Stimulated activated CD4-positive, alpha-beta T cell treated with anti-CD3 and anti-CD28 coated beads, Interleukin-1b, Interleukin-23, amount 100 ng/mL, for 4 hours (primary cell): ENCODE measurements around the gene PIGO.

ENCODE experiments used
- DNase-seq, 2 donors: peaks; one replicate each; pipeline ENCODE4 v3.0.0-alpha.2; 2020; ENCODE audit warnings: low read depth in 2 of 2

The PIGO gene

GRCh38 chr9:35106343-35106730 lies 9.9 kb upstream of the PIGO start:
- DNase-seq, result no peak

- no peak for DNase-seq
These were observed 9.4 kb upstream of the PIGO start for GRCh38 chr9:35105571-35106342.

GRCh38 chr9:35105126-35105525 lies 8.7 kb upstream of the PIGO start:
- no peak for DNase-seq

GRCh38 chr9:35104586-35104985 lies 8.2 kb upstream of the PIGO start:
- DNase-seq, result no peak

GRCh38 chr9:35103660-35104191 lies 7.3 kb upstream of the PIGO start:
- no peak for DNase-seq

GRCh38 chr9:35102769-35103659 lies 6.6 kb upstream of the PIGO start, which contains the start of gene STOML2:
Gene STOML2 (minus strand): TSS chr9:35103131. CDS start chr9:35103094, 37 bp downstream.
- peak; percentile 79 to 83 for DNase-seq

GRCh38 chr9:35102465-35102768 lies 6.0 kb upstream of the PIGO start:
- no peak for DNase-seq

GRCh38 chr9:35097573-35097972 lies 1.2 kb upstream of the PIGO start:
- DNase-seq, result no peak

GRCh38 chr9:35091536-35091935 lies 4.9 kb downstream of the PIGO start:
- no peak for DNase-seq

- DNase-seq, result no peak
These were observed 7.0 kb downstream of the PIGO start for GRCh38 chr9:35089434-35089833.

- DNase-seq, result no peak
These were observed 11.3 kb downstream of the PIGO start for GRCh38 chr9:35085078-35085477.

GRCh38 chr9:35079426-35080341 lies 16.7 kb downstream of the PIGO start, which contains the start of gene FANCG:
Gene FANCG (minus strand): TSS chr9:35079942. CDS start chr9:35079524, 418 bp downstream.
- DNase-seq, result peak; percentile 55 to 73

GRCh38 chr9:35079041-35079425 lies 17.4 kb downstream of the PIGO start:
- no peak for DNase-seq

- no peak for DNase-seq
These were observed 18.3 kb downstream of the PIGO start for GRCh38 chr9:35078066-35078465.

- no peak for DNase-seq
These were observed 19.5 kb downstream of the PIGO start for GRCh38 chr9:35076848-35077247.

- DNase-seq, result no peak
These were observed 21.0 kb downstream of the PIGO start for GRCh38 chr9:35075358-35075757.

GRCh38 chr9:35074791-35075190 lies 21.6 kb downstream of the PIGO start:
- no peak for DNase-seq

- DNase-seq, result no peak
These were observed 22.2 kb downstream of the PIGO start for GRCh38 chr9:35074141-35074540.

GRCh38 chr9:35073279-35073612 lies 23.1 kb downstream of the PIGO start:
- DNase-seq, result no peak

GRCh38 chr9:35072461-35073278 lies 23.7 kb downstream of the PIGO start, which contains the start of gene VCP:
Gene VCP (minus strand): TSS chr9:35072625. CDS start chr9:35072353, 272 bp downstream.
- DNase-seq, result peak; percentile 90 to 94
